RWPE1 (cell line): ENCODE data around the gene RAB5A.

Experiments
- CTCF ChIA-PET: fragments of 350-600 bp; sonication (Branson Sonifier 250); formaldehyde crosslinking; extraction: SDS; loops from one replicate; lab custom pipeline; 2021; lab: Yijun Ruan, JAX
- POLR2A ChIA-PET: fragments of 400-600 bp; formaldehyde crosslinking; extraction: SDS; loops from one replicate; lab custom pipeline; 2020; ENCODE audit warnings: antibody characterized with exemption; ENCODE audit not compliant: low non-redundant PET; lab: Yijun Ruan, JAX
- DNase-seq: peaks from one replicate; pipeline ENCODE4 v3.0.0; 2012; ENCODE audit warnings: low spot score
- H3K27ac ChIP-seq: fragments of 450-650 bp; 2 replicates; pipeline ENCODE4 v1.5.1; 2017
- CTCF ChIP-seq: fragments of 450-650 bp; conservative IDR thresholded peaks from 2 replicates; pipeline ENCODE4 v1.5.1; 2017; ENCODE audit warnings: low read depth, mild to moderate bottlenecking

Gene RAB5A

GRCh38 chr3:19907523-19907922 lies 39.4 kb upstream of the RAB5A start:
- no peak overlapping the region for H3K27ac ChIP-seq
- DNase-seq = no peak
- no peak for TF ChIP-seq CTCF
- ChIA-PET CTCF (no interaction called here), POLR2A (no interaction called here)

DNA sequence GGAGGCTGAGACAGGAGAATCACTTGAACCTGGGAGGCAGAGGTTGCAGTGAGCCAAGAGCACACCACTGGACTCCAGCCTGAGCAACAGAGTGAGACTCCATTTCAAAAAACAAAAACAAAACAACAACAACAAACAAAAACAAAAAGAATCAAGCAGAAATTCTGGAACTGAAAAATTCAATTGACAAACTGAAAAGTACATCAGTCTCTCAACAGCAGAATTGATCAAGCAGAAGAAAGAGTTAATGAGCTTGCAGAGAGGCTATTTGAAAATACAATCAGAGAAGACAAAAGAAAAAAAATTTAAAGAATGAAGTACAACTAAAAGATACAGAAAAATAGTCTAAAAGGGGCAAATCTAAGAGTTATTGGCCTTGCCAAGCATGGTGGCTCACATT lies 35.4 kb upstream of the RAB5A start:
- H3K27ac ChIP-seq = no peak overlapping the region
- POLR2A ChIA-PET = no interaction called here
- DNase-seq = no peak
- TF ChIP-seq CTCF = no peak
- CTCF ChIA-PET = no interaction called here

- no peak for TF ChIP-seq CTCF
- no peak for DNase-seq
- H3K27ac ChIP-seq = no peak overlapping the region
- CTCF ChIA-PET = no interaction called here
- POLR2A ChIA-PET = no interaction called here
These were observed 29.7 kb upstream of the RAB5A start for GRCh38 chr3:19917167-19917566.

GRCh38 chr3:19920401-19921080 lies 26.4 kb upstream of the RAB5A start:
- ChIA-PET POLR2A (no interaction called here), CTCF (no interaction called here)
- DNase-seq = no peak
- TF ChIP-seq CTCF = no peak
- H3K27ac ChIP-seq = no peak overlapping the region

DNA sequence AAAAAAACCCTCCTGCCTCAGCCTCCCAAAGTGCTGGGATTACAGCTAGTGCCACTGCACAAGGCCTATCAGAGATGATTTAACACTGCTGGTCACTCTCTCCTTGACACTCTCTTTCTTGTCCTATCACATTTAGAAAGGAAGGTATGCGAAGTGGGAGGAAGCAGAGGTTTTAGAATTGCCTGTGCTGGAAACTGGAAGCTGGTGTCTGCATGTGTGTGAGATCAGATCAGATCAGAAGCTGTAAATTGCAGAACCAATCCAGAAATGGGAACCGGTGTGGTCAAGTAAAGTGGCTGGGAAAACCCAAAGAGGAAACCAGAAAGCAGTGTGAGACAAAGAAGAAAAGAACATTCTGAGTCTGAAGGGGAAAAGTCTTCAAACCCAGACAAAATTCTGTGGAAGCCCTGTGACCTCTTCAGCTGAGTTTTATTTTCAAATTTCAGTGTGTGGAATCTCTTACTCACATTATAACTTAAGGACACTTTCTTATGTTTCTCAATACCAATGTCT lies 15.7 kb upstream of the RAB5A start:
- H3K27ac ChIP-seq = no peak overlapping the region
- no peak for DNase-seq
- TF ChIP-seq CTCF = no peak
- POLR2A ChIA-PET = no interaction called here
- CTCF ChIA-PET = no interaction called here

- no peak for DNase-seq
- ChIA-PET CTCF (no interaction called here), POLR2A (no interaction called here)
- H3K27ac ChIP-seq = no peak overlapping the region
- TF ChIP-seq CTCF = no peak
These were observed 15.1 kb upstream of the RAB5A start for GRCh38 chr3:19931767-19932188.
